ENCODE results near the gene PALLD. TPM values are rescaled to one million over a fixed set of nuclear protein-coding genes. Genes with fewer than 3 reads are reported as not detected.

The PALLD gene
- total RNA-seq, 1 experiment from 2014 or later: 18.3 TPM

- Mint-ChIP-seq H3K9me3 (no peaks in the 10 kb centered on the region), H3K36me3 (ENCODE audit: insufficient read depth in 1 of 3, low read depth in 3 of 3) (no peaks in the 10 kb centered on the region; a peak in 1 of 7 replicates), H3K4me1 (peaks cover 13 to 15% of the 10 kb centered on the region in 2 experiments), H3K27me3 (ENCODE audit: low read depth) (no peaks in the 10 kb centered on the region), H3K27ac (no peak overlapping the region), H3K4me3 (no peak overlapping the region)
- no peak overlapping the region for H4K5ac ChIP-seq (ENCODE audit: insufficient read length, low read depth, low read length)
- H2AFZ ChIP-seq (ENCODE audit: low read length): no peak overlapping the region
- H4K20me1 ChIP-seq (ENCODE audit: control insufficient read depth, insufficient read depth, insufficient read length): no peaks in the 10 kb centered on the region
- H3K27me3 ChIP-seq (ENCODE audit: insufficient read depth, low read length): no peaks in the 10 kb centered on the region; the same call in 1 of the 2 replicates
- no peak overlapping the region for H2BK20ac ChIP-seq (ENCODE audit: low read depth, low read length, poor library complexity, severe bottlenecking)
- H2BK120ac ChIP-seq (ENCODE audit: low read depth, low read length, poor library complexity, severe bottlenecking): no peak overlapping the region
- peaks cover 3% of the 10 kb centered on the region; the same call in 1 of the 2 replicates for H3K4me1 ChIP-seq (ENCODE audit: insufficient read depth, low read length)
- no peak overlapping the region for H4K8ac ChIP-seq (replicated peaks; ENCODE audit: insufficient read length, low read depth, low read length)
- H2AK5ac ChIP-seq (ENCODE audit: insufficient read length, low read length): no peak overlapping the region
- no peak overlapping the region for H2BK15ac ChIP-seq (ENCODE audit: low read depth, low read length)
- no peak overlapping the region for H3T11ph ChIP-seq (ENCODE audit: low read length)
- H3K9ac ChIP-seq (ENCODE audit: extremely low read depth, insufficient read length, low read length): no peak overlapping the region
- no peak overlapping the region for H3K23ac ChIP-seq (ENCODE audit: insufficient read length, low read depth, low read length)
- no peak for TF ChIP-seq CTCF (conservative IDR thresholded peaks at IDR 0.05)
- no peaks in the 10 kb centered on the region for H3K23me2 ChIP-seq (ENCODE audit: insufficient read length, low read depth, low read length, poor library complexity, severe bottlenecking)
- no peak overlapping the region for H3K56ac ChIP-seq (ENCODE audit: insufficient read length, low read depth, low read length)
- no peak overlapping the region for H2BK12ac ChIP-seq (ENCODE audit: insufficient read length, low read depth, low read length)
- DNase-seq: no peak
- H4K91ac ChIP-seq (ENCODE audit: insufficient read length, low read depth, low read length): no peak overlapping the region
- no peak overlapping the region for H3K4ac ChIP-seq (ENCODE audit: low read depth, low read length)
- no peak overlapping the region for H3K18ac ChIP-seq (ENCODE audit: insufficient read length, low read depth, low read length)
- H3K27ac ChIP-seq (ENCODE audit: insufficient read length, low read depth, low read length): no peak overlapping the region
- no peak overlapping the region for H2BK5ac ChIP-seq (ENCODE audit: insufficient read length, low read length)
- no peaks in the 10 kb centered on the region for H3K9me3 ChIP-seq (ENCODE audit: control insufficient read depth, low read depth, low read length)
- no CpG with 5 or more reads among the region's 1 CpG for WGBS (ENCODE audit: extremely low coverage, insufficient read length, low lambda C conversion rate)
- no peak overlapping the region for H3K4me2 ChIP-seq (ENCODE audit: insufficient read depth, insufficient read length, low read length)
- H3K14ac ChIP-seq (ENCODE audit: insufficient read depth, low read length): no peak overlapping the region
- no peaks in the 10 kb centered on the region for H3K79me1 ChIP-seq (ENCODE audit: insufficient read depth, low read depth, low read length, poor library complexity, severe bottlenecking)
- no peaks in the 10 kb centered on the region for H3K79me2 ChIP-seq (ENCODE audit: insufficient read depth, low read length)
These were observed 298.5 kb downstream of the PALLD start for GRCh38 chr4:168795346-168795745.

Measured in H9 (cell line).